HG03432 (cell line): ENCODE measurements around the gene KIAA0040.

Source experiments
- ATAC-seq: cut with Tn5 transposase; IDR thresholded peaks from one replicate; pipeline ENCODE4 v1.9.1; 2021; ENCODE audit warnings: mild to moderate bottlenecking, moderate library complexity; ENCODE audit not compliant: unreplicated experiment

The KIAA0040 gene

GRCh38 chr1:175203570-175204068 is 11.0 kb upstream of the KIAA0040 start:
- ATAC-seq: no peak

- ATAC-seq: no peak
These were observed 8.3 kb upstream of the KIAA0040 start for GRCh38 chr1:175200678-175201521.

- ATAC-seq: no peak
These were observed 5.8 kb upstream of the KIAA0040 start for GRCh38 chr1:175198332-175198731.

DNA sequence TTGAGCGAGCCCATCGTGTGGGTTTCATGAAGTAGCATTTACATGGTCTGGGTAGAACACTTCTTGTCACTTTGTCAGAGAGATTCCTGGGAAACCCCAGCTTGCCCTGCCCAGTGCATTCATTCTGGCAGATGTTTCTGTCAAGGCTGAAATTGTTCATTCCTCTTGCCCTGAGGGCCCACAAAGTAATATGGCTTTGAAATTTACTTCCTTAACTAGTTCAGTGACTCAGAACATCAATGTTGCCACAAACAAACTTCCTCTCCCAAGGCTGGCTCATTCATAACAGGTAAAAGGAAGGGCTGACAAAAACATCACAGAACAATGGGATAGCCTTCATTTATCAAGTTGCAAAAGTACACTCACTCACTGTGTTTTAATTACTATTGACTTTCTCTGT is 5.0 kb upstream of the KIAA0040 start:
- ATAC-seq: no peak

- ATAC-seq: no peak
These were observed 3.2 kb upstream of the KIAA0040 start for GRCh38 chr1:175195798-175196197.

- ATAC-seq: no peak
These were observed 2.7 kb upstream of the KIAA0040 start for GRCh38 chr1:175195281-175195680.

GRCh38 chr1:175193527-175193910 is 943 bp upstream of the KIAA0040 start:
- ATAC-seq: no peak

- ATAC-seq: peak; percentile 18
These were observed 406 bp downstream of the KIAA0040 start for GRCh38 chr1:175192111-175192629.

DNA sequence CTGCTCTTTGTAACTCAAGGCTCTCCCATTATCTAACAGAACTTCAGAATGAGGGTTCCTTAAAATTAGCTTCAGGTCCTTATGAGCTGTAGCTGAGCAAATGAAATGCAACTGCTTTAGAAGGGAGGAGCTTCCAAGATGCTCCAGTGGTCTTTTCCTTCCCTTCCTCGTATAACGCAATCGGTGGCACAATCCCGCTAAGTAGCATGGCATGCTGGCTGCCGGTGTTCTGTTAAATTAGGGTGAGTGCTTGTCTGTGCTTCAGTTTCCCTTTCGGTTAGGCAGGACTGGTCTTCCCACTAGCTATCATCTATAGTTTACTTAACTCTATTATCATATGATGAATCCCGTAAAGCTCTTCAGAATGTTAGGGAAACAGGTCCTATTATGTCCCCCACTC is 917 bp downstream of the KIAA0040 start:
- ATAC-seq: no peak

GRCh38 chr1:175188936-175189335 is 3.6 kb downstream of the KIAA0040 start:
- peak; percentile 65 for ATAC-seq

GRCh38 chr1:175186433-175187160 is 6.0 kb downstream of the KIAA0040 start:
- no peak for ATAC-seq

- no peak for ATAC-seq
These were observed 6.7 kb downstream of the KIAA0040 start for GRCh38 chr1:175185903-175186302.

GRCh38 chr1:175183586-175183985 is 9.0 kb downstream of the KIAA0040 start:
- no peak for ATAC-seq

DNA sequence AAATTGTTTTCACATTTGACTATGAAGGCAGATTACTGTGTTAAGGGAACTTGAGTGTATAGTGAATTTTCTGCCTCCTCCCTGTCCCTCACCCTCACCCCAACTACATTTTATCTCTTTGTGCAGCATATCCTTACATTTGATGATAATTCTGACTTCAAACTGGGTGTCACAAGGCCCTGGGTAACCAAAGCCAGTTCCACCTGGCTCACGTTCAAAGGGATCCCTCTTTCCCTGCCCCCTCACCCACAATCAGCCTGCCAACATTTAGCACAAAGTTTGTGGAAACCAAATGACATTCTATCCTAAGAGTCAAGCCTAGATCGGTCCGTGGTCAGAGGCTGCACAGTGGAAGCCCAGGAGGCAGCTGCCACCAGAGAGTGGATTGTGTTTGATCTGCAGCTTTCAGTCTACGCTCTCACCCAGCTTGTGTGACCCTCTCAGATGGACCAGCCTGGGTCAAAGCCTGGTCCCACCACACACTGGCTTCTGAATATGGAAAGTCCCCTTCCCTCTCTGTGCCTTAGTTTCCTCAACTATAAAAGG is 10.3 kb downstream of the KIAA0040 start:
- ATAC-seq: no peak

DNA sequence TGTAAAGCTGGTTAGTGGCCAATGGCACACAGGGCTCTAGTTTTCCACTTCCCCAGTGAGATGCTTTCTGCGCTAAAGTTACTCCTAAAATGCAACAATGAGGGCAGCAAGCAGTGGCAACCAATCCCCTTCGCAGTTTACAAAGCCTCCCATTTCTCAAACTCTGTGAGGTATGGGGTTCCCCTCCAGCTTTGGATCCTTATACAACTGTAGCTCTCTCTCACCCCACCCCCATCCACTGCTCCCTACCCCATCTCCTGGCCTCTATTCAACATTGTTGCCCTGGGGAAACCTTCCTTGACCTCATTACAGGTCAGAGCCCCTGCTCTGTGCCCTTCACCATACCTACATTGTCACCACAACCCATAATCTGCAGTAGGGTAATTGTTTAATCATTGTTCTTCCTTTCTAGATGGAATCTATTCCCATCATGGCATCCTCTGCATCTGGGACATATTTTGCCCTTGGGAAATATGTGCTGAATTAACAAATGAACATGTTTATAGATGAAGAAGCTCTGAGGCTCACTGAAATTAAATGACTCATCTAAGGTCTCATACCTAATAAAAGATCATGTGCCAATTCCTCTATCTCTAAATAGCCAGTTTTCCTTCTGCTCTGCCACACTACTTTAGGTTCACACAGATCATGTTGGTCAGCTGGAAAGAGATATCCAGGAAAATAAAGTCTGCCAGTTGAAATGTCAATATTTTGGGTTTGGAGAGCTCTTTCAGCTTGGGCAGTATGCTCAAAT is 12.6 kb downstream of the KIAA0040 start:
- ATAC-seq: no peak

DNA sequence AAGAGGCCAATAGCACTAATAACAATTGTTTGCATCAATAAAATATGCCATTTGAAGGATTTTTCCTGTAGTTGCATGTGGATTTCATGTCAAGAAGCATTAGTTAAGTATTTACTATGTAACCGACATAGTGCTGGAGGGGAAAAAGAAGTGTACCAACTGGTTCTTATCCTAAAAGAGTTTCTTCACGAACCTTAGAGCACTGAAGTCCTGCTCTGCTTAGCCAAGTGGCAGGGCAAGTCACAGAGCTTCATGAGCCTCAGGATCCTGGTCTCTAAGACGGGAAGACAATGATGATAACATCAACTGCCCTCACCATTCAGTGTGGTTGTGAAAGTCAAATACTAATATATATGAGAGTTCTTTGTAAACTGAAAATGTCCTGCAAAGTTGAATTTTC is 14.1 kb downstream of the KIAA0040 start:
- ATAC-seq: no peak

GRCh38 chr1:175178056-175178455 is 14.5 kb downstream of the KIAA0040 start:
- ATAC-seq: no peak

DNA sequence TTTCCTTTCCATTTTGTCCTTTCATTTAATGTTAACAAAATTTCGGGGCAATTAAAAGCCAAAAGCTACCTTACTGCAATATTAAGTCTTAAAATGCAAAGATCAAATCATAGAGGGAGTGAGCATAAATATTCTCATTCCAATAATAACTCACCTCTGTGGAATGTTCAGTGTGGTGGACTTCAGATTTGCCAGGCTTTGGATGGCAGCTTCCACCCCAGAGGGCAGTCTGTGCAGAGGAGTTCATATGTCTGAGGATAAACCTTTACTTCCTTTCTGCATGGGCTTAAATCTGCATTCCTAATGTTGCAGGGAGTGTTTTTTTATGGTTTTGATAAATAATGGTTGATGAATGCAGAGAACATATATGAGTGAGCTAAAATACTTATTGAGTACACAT is 16.3 kb downstream of the KIAA0040 start:
- ATAC-seq: no peak

DNA sequence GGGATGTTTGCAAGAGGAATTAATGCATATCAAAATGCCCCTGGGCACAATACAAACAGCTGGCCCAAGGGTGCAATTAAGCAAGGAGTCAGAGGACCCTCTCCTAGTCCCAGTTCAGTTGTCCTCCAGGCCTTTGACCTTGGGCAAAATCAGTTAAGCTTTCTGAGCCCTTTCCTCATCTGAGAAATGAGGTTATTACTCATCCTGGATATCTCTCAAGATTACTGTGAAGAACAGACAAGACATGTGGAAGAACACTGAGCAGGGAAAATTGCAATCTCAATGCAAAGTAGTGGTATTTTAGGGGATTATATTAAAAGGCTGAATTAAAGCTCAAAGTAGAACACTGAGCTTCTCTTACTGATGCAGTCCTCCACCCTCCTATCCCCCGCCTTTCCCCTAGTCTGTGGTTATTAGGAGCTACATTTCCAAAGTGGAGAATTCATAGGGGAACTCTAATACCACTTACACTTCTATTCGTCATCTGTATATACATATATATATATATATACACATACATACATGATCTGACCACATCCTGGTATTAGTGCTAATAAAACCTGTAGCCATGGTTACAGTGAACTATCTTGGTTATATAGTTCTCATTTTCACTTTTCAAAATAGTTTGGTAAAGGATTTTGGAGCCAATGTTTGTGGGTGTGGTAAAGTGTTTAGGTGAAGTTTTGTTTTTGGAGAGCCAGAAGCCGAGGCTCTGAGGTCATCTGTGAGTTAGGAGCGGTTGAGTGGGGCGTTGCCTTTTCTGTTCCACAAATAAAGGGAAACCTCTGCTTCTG is 18.1 kb downstream of the KIAA0040 start:
- ATAC-seq: peak; percentile 85

- ATAC-seq: no peak
These were observed 19.0 kb downstream of the KIAA0040 start for GRCh38 chr1:175173531-175173930.
